Measurements from ENCODE around the gene IWS1. TPM values are rescaled to one million over a fixed set of nuclear protein-coding genes. Genes with fewer than 3 reads are reported as not detected.

IWS1 gene
- total RNA-seq, 1 donor from 2014 or later, result 40.7 TPM

DNA sequence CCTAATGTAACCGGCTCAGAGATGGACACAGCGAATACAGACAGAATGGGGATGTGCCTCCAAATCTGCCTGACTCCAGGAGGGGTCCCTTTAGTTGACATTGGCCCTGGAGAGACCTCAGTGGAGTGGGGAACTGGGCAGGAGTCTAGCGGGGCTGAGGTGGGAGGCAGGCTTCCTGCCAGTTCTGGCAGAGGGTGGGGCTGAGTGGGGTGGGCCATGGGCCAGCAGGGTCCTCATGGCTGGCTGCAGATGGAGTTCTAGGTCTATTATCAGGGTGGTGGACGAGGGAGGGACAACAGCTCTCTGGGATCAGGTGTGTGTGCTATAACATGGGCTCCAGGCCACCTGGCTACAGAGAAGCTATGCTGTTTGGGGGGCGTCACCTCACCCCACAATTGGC, 86.9 kb downstream of the IWS1 start:
- intact Hi-C loops (cut with DNase I), result no loop called here

DNA sequence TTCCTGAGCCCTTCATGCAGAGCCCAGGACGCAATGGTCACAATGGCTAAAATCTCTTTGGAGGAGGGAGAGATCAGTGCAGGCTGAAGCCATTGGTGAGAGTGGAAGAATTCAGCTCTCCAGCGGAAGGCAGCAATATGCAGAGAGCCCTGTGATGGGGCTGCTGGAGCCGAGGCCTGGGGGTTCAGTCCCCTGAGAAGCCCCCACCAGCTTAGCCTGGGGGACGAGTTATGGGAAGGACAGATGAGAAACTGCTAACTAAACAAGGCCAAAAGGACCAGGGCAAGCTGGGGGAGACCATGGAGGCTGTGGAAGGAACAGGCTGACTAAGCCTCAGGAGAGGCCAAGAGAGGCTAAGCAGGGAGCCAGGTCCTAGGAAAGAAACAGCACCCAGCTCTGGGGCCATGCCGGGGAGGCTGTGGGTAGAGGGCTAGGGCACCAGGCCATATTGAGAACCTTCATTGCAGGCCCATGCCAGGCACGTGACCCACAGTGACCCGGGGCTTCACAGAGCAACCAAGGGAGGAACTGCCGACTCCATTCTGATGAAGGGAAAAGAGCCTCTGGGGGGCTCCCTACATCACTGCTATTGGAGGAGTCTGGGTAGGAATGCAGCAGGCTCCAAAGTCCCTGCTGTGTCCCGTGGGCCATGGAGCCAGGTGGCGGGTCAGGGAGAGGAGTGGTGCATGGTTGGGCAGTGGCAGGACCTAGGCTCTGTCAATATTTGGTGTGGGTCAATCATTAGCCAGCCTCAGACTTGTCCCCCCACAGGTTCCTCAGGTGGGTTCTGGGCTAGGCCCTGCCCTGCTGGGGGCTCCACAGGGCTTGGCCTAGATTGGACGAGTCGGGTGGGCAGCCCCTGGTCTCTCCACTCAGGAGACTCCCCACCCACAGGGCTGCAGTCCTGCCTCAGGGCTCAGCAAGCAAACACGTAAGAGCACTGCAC, 88.2 kb downstream of the IWS1 start:
- no peak for DNase-seq (ENCODE audit: low spot score)
- intact Hi-C loops (cut with DNase I), result no loop called here

More for the DNA sequence above, 86.9 kb downstream of the IWS1 start:
- no peak for DNase-seq (ENCODE audit: low spot score)

DNA sequence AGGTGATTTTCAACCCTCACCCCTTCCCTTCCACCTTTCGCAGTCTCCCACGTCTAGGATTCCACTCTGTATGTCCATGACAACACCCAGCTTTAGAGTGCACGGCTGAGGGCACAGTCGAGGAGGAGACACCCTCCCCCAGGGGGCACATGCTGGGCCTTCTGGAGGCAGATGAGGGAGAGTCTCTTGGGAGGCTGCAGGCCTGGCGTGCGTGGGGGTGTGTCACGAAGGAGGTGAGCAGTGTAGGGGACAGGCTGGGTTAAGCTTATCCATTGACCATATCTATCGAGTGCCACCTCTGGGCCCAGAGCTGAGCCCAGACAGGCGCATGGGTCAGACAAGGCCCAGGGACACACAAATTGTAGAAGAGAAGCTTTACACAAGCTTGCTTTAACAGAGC, 89.2 kb downstream of the IWS1 start:
- no peak for DNase-seq (ENCODE audit: low spot score)
- intact Hi-C loops (cut with DNase I), result no loop called here

DNA sequence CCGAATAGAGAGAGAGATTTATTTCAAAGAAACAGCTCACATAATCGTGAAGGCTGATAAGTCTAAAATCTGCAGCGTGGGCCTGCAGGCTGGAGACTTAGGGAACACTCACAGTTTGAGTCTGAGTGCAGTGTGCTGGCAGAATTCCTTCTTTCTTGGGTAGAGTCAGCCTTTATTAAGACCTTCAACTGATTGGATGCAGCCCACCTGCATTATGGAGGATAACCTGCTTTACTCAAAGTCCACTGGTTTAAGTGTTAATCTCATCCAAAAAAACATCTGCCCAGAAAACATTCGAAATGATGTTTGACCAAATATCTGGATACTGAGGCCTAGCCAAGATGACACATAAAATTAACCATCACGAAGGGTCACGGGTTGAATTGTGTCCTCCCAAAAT, 91.8 kb downstream of the IWS1 start:
- intact Hi-C loops (cut with DNase I), result no loop called here
- no peak for DNase-seq (ENCODE audit: low spot score)

DNA sequence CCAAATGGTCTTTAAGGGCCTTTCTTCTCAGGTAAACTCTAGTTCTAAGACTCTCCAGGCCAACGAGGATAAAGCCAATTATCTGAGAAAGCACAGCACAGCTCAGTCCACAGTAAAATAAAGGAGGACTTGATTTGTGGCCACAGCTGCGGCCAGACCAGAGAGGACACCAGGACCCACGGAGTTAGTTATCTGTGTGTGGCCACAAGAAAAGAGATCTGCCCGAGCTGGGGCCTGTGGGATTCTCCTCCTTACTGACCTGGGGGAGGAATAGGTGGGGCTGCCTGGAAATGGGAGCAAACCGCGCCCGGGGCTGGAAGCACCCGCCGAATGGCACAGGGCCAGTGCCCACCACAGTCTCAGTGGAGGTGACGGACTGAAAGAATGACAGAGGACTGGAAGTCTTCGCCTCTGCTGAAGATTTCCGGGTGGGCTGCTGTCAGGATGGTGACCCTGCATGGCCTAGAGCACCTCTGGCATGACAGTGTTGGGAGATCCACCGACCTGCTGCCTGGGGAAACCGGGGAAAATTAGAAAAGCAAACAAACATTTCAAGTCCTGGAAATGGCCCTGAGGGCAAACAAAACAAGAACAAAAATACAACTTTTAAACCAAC, 94.8 kb downstream of the IWS1 start:
- intact Hi-C loops (cut with DNase I), result no loop called here
- DNase-seq (ENCODE audit: low spot score), result no peak

Other genes with a start within 250 kb of the IWS1 start
- gene ERCC3, start 232.3 kb downstream of the IWS1 start, total RNA-seq, result 23.4 TPM
- 31.6 TPM for gene MAP3K2, start 138.5 kb downstream of the IWS1 start, total RNA-seq
- gene PROC, start 108.1 kb downstream of the IWS1 start, total RNA-seq, result not detected
- gene MYO7B, start 9.2 kb upstream of the IWS1 start, total RNA-seq, result 0.78 TPM
- gene GPR17, start 119.7 kb upstream of the IWS1 start, total RNA-seq, result 0.19 TPM
- gene LIMS2, start 149.0 kb upstream of the IWS1 start, total RNA-seq, result 207 TPM
- gene SFT2D3, start 175.0 kb upstream of the IWS1 start, total RNA-seq, result 3.1 TPM

All from cardiac septum (tissue), 1 donor.